GM13976 (cell line): ENCODE measurements around the gene CECR2.

Experiments
- DNase-seq: peaks from one replicate; pipeline ENCODE4 v3.0.0; 2012; ENCODE audit warnings: low spot score
- in situ Hi-C: fragments of 300-500 bp; cut with MboI; formaldehyde crosslinking; loops from one replicate; pipeline ENCODE4 v1.12.0; 2022; ENCODE audit warnings: low sequenced_read_pairs, mixed read lengths, inconsistent platforms; ENCODE audit not compliant: unreplicated experiment
- TF ChIP-seq, protein P1 (sequence below): IDR thresholded peaks from 2 replicates; pipeline ENCODE4 v1.5.1; 2012; ENCODE audit warnings: borderline replicate concordance, mild to moderate bottlenecking; ENCODE audit not compliant: insufficient read depth; ENCODE audit errors: extremely low read depth, missing control alignments, control extremely low read depth

CECR2 gene

DNA sequence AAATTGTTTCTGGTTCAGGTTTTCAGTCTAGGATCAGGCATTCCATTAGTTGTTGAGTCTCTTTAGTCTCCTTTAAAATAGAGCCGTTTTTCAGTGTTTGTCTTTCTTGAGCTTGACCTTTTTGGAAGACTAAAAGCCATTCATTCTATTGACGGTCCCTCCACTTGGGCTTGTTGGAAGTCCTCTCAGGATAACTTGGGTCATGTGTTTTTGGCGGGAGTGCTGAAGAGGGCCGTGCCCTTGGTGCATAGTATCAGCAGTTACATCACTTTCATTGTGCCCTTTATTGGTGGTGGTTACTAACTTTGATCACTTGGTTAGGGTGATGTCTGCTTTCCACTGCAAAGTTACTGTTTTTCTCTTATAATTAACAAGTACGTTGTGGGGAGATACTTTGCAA, 20.8 kb downstream of the CECR2 start:
- TF ChIP-seq, protein P1, sequence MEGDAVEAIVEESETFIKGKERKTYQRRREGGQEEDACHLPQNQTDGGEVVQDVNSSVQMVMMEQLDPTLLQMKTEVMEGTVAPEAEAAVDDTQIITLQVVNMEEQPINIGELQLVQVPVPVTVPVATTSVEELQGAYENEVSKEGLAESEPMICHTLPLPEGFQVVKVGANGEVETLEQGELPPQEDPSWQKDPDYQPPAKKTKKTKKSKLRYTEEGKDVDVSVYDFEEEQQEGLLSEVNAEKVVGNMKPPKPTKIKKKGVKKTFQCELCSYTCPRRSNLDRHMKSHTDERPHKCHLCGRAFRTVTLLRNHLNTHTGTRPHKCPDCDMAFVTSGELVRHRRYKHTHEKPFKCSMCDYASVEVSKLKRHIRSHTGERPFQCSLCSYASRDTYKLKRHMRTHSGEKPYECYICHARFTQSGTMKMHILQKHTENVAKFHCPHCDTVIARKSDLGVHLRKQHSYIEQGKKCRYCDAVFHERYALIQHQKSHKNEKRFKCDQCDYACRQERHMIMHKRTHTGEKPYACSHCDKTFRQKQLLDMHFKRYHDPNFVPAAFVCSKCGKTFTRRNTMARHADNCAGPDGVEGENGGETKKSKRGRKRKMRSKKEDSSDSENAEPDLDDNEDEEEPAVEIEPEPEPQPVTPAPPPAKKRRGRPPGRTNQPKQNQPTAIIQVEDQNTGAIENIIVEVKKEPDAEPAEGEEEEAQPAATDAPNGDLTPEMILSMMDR = no peak
- in situ Hi-C loops = no loop called here
- DNase-seq = no peak

DNA sequence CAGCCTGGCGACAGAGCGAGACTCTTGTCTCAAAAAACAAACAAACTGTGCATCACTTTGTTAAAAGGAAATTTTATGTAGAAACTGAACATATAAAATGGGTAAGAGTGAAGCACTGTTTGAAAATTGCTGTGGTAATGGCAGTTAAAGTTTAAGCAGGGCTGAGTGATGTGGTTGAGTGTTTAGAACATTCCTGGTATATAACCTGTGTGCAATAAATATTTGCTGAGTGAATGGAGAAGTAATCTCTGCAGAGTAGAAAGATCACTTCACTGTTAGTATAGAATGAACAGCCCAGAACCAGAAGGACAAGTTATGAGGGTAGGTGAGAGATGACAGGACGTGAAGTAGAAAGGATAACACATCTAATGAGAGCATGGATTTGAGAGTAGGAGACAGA, 27.3 kb downstream of the CECR2 start:
- TF ChIP-seq, protein P1 = no peak
- in situ Hi-C loops = no loop called here

DNA sequence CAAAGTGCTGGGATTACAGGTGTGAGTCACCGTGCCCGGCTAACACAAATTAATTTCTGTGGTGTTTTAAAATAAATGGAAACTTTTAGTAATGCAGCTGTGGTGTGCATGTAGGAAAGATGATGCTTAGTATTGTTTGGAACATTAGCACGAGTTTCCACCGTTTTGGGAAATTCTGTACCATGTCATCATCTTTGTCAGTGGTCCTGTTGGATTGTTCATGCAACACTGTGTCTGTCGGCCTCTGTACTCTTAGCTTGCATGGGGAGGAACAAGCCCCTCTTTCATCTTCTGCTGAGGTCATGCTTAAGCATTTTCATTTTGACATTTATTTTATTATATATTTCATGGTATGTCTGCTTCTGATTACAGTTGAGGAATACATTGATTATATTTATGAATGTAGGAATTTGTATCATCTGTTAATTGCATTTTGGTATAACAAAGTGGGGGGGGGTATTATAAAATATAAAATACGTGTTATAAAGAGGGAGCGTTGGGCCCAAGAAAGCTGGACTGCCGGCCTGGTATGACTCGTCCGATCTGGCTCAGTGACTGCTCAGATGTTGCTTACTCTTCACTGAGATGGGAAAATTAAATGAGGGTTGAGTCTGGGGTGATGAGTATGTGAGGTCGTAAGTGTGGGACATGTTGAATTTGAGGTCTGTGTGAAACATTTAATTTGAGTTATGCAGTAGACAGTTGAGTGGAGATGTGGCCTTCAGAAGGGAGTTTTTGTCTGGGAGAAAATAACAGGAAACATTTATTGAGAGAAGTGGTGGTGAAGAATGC, 28.7 kb downstream of the CECR2 start:
- in situ Hi-C loops = no loop called here
- TF ChIP-seq, protein P1 = no peak
- DNase-seq = no peak

More for the DNA sequence above, 27.3 kb downstream of the CECR2 start:
- DNase-seq = no peak

DNA sequence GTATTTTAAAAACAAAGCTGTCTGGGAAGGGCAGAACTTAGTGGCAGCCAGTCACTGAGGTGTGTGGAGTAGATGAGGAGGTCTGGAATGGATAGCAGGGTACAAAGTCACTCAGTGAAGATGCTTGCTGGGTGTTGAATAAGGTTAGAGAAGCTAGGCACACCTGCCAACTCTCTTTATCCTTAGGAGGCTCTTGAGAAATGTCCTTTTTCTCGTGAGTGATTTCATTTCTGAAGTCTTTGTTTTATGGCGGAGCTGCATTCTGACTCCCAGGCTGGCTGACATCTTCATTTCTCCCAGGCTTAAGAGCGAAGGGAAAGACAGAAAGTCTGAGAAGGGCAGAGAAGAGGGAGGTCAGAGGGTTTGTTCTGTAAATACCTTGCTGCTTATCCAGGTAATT, 31.0 kb downstream of the CECR2 start:
- TF ChIP-seq, protein P1 = no peak
- in situ Hi-C loops = no loop called here
- no peak for DNase-seq

DNA sequence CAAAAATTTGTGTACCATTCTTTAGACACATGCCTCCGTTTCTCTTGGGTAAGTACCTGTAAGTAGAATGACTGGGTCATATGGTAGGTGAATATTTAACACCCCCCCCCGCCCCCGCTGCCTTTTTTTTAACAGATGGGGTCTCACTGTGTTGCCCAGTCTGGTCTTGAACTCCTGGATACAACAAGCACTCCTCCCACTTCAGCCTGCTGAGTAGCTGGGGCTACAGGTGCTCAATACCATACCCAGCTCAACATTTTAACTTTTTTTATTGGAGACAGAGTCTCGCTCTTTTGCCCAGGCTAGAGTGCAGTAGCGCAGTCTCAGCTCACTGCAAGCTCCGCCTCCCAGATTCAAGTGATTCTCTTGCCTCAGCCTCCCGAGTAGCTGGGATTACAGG, 32.5 kb downstream of the CECR2 start:
- DNase-seq = no peak
- in situ Hi-C loops = no loop called here

DNA sequence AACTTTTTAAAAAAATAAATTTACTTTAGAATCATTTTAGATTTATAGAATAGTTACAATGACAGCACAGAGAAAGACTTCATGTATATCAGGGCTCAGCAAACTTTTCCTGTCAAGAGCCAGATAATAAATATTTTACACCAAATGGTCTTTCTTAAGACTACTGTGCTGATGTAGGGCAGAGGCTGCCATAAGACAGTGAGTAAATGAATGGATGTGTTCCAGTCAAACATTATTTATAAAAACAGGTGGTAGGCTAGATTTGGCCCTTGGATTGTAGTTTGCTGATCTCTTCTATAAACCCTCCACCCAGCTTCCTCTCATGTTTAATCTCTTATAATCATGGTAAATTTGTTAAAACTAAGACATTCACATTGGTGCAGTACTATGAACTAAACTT, 33.0 kb downstream of the CECR2 start:
- TF ChIP-seq, protein P1 = no peak
- DNase-seq = no peak
- in situ Hi-C loops = no loop called here

More for the DNA sequence above, 32.5 kb downstream of the CECR2 start:
- TF ChIP-seq, protein P1 = no peak
